Hematopoietic multipotent progenitor cell treated with erythropoietin and hydrocortisone succinate and interleukin-3 and kit ligand, for 17 days (in vitro differentiated cells): ENCODE data around the gene PLSCR2.
"Not testable (repeated sequence)": the region's sequence is repeated elsewhere in the genome, so short reads cannot be mapped to it uniquely, and the experiment has no call there.

Experiments used
- DNase-seq: peaks from one replicate; pipeline ENCODE4 v3.0.0-alpha.2; 2015; ENCODE audit warnings: low spot score

PLSCR2 gene

DNA sequence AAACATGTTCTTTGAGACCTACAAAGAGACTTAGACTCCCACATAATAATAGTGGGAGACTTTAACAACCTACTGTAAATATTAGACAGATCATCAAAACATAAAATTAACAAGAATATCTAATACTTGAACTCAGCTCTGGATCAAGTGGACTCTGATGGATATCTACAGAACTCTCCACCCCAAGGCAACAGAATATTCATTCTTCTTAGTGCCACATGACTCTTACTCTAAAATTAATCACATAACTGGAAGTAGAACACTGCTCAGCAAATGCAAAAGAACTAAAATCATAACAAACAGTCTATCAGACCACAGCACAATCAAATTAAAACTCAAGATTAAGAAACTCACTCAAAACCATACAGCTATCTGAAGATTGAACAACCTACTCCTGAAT is 15.9 kb upstream of the PLSCR2 start:
- DNase-seq = no peak

DNA sequence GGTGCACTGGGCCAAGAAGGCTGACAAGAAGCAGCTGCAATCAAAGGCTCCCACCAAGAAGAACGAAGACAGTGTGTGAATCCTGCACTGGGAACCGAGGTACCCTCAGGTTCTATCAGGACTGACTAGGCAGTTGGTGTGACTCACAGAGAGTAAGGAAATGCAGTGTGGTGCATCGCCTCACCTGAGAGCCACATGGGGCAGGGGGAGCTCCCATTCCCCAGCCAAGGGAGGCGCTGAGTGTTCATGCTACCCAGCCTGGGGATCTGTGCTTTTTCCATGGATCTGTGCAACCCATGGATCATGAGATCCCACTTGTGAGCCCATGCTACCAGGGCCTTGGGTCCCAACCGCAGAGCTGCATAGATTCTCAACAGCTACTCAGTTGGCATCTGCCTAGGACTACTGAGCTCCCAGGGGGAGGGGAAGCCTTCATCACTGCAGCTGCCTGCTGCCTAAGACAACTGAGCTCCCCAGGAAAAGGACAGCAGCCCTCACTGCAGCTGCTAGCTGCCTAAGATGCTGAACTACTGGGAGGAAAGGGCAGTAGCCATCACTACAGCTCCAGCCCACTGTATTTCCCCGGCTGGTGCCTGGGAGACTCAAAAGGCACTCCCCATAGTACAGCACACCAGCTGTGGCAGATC is 6.9 kb upstream of the PLSCR2 start:
- DNase-seq = no peak

DNA sequence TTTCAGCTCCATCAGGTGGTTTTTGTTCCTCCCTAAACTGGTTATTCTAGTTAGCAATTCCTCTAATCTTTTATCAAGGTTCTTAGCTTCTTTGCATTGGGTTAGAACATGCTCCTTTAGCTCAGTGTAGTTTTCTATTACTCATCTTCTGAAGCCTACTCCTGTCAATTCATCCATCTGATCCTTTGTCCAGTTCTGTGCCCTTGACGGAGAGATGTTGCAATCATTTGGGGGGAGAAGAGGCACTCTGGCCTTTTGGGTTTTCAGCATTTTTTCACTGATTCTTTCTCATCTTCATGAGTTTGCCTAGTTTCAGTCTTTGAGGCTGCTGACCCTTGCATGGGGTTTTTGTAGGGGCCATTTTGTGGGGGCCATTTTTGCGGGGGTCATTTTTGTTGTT is 5.6 kb upstream of the PLSCR2 start:
- not testable (repeated sequence) for DNase-seq

DNA sequence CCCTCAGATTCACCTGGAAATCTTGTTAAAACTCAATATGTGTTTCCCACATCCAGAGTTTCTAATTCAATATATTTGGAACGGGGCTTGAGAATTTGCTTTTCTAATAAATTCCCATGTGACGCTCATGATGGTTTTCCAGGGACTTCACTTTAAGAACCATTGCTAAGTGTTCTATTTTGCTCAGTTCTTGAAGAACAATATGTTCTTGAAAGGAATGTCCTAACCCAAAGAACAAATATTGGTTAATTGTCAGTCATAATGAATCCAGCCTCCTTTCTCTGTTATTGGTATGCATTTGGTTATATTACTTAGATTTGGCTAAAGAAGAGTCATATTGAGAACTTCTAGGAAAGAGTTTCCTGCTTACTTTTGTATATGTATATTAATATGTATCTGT is 4.4 kb upstream of the PLSCR2 start:
- DNase-seq = no peak

DNA sequence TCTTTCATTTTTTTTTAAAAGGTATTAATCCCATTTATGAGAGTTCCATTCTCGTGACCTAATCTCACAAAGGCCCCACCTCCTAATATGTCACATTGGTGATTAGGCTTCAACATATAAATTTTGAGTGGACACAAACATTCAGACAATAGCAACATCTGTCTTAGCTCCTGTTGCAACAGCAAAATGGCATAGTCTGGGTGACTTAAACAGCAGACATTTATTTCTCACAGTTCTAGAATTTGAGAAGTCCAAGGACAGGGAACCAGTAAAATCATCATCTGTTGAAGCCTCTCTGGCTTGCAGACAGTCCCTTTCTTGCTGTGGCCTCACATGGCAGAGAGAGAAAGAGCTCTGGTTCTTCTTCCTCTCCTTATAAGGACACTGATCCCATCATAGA is 3.2 kb upstream of the PLSCR2 start:
- no peak for DNase-seq

DNA sequence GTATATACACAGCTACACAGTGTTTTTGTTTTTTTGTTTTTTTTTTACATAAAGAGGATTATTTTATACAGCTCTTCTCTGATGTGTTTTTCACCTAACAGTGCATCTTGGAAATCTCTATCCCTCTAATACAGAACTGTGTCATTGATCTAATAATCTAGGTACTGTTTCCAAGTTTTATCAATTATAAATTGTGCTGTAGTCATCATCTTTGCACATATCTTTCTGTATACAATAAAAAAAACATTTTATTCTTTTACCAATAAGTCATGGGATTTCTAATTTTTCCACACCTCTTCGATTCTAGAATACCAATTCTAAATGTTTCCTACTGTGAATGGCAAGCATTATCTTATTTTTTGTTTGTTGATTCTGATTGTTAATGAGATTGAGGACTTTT is 1.7 kb upstream of the PLSCR2 start:
- DNase-seq = no peak

DNA sequence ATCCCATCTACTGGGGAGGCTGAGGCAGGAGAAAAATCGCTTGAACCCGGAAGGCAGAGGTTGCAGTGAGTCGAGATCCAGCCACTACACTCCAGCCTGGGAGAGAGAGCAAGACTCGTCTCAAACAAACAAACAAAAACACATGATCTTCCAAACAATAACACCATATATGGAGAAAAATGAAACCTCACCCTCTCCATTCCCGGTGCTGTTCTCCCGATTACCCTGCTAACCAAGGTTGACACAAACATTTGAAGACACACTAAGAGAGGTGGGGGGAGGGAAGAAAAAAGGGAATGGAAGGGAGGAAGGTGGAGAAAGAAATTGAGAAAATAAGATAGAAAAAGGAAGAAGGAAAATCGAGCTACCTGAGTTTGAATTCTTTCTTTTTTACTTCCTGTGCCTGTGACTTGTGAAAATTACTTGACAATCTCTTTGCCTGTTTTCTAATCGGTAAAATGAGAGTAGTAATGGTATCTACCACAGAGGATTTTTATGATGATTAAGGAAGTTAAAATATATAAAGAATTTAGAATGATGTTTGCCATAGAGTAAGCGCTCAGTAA is 1.1 kb upstream of the PLSCR2 start:
- no peak for DNase-seq

DNA sequence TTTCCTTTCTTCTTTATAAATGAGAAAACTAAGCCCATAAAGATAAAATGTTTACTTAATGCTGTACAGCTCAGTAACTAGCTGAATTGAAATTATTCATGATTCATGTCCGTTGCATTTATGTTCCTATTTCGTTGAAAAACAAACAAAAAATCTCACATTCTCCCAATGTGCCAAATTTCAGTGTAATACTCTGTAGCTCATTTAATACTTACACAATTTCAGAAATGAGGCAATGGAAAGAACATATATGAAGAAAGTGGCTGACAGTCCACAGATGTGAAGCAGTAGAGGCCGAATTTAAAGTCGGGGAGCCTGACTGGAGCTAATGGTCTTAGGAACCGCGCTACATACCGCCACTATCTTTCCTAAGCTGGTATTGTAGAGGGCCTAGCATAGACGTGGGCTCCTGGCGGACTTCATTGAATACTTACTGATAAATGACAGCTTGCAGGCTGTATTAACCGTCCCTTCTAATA is 651 bp downstream of the PLSCR2 start:
- DNase-seq = peak; percentile 7

DNA sequence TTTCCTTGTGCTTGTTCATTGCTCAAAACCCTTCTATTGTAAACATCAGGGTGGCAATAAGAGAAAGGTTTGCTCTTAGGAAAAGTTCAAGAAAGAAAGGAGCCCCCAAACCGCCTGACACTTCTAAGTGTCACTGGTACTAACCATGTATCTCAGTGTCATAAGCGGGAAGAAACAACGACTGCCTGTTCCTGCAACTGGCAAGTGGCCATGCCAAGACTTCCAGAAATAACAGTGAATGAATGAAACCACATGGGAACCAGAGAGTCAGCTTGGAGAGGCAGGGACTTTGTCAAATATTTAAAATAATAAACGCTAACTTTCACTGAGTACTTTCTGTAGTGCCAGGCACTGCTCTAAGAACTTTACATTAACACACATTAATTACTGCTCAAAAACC is 1.1 kb downstream of the PLSCR2 start:
- no peak for DNase-seq

DNA sequence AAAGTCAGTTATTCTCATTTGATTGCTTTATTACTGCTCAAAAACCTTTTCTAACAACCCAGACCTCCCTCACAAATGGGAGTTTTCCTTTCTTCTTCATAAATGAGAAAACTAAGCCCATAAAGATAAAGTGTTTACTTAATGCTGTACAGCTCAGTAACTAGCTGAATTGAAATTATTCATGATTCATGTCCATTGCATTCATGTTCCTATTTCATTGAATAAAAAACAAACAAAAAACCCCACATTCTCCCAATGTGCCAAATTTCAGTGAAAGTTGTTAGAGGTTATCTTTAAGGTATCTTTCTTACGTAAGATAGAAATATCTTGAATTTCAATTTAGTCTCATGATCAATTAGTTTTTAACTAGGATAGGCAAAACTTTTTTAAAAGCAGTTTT is 2.8 kb downstream of the PLSCR2 start:
- DNase-seq = no peak

DNA sequence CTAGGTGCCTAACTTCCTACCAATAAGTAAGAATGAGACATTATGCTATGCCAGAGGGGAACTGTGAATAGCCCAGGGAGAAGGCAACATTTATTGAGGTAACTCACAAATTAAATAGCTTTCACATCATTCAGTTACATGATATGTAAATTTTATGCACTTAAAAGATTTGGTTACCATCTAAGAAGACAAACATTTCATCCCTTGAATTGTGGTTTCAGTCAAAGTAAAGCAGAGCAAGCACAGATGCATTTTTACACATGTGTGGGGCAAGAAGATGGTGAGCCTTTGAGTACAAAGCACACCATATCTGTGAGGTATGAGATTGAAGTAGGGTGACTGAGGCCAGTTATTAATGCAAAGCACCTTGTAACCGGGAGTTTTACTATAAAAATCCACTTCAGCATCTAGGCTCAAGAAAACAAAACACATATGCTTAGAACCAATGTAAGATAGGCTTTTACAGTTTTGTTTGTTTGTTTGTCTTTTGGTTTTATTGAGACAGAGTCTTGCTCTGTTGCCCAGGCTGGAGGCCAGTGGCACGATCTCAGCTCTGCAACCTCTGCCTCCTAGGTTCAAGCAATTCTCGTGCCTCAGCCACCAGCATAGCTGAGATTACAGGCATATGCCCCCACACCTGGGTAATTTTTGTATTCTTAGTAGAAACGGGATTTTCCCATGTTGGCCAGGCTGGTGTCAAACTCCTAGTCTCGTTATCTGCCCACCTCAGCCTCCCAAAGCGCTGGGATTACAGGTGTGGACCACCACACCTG is 3.5 kb downstream of the PLSCR2 start:
- DNase-seq = no peak

DNA sequence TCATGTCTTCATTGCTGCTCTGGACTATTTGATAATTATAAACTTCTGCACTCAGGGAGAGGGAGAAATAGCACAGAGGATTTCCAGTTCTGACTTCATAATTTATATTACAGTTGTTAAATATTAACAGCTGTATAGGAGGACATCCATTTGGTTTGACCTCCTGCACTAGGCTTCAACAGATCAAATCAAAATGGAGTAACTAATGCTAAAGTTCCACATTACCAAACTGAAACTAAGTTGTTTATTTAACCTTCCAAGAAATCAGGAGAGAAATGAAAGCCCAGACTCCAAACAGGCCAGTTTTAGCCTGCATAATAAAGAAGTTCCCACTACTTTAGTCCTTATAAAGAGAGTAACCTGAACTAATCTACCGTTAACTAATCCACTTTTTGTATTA is 4.6 kb downstream of the PLSCR2 start:
- no peak for DNase-seq

DNA sequence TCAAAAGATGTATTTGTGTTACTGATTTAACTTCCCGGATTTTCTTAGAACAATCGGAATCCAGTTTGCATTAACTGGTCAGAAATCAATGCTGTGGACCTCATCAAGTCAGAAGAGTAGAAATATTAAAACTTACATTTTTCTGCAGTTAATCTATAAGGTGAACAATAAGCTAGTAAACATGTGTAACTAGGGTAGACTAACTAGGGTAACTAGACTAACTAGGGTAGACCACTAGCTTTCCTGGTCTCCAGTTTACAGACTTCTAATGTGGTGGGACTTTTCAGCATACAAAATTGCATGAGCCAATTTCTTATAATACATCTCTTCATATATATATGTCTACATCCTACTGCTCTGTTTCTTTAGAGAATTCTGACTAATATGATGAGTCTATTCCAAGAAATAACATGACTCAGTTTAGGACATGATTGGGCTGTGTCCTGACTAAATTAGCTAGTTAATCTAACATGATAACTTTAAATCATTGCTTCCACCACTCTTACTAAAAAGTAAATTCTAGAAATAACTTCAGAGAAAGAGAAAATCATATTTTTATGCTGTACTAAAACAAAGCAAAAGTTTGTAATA is 5.3 kb downstream of the PLSCR2 start:
- no peak for DNase-seq

DNA sequence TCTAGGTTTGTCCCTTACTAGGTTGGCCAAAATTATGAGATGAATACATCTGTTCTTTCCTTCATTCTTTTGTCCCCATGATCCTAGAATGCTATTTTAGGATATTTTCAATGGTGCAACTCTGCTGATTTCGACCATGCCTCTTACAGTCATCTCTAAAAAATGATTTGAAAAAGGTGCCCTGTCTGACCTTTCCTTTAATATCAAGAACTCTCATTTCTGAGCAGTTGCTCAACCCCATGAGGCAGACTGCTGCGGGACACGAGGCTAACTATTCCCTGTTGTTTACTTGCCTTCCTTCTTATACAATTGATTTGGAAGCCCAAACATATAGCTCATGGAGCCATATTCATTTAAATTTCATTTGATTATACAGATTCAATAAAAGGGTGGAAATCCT is 14.6 kb downstream of the PLSCR2 start:
- DNase-seq = no peak

DNA sequence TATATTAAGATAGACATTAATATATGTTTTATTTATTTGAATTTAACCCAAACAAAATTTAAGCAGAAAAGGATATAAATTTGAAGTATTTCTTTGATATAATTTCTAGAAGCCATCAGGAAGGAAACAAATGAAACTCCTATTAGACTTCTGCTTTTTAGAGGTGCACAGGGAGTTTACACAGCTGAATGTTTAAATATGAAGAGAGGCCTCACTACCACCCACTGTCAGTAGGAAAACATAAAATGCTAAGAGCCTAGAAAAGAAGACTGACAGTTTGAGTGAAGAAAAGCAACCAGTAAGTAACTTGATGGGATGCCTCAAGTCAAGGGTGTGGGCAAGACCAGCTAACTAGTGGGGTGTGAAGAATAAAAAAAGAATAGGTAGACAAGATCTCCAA is 19.7 kb downstream of the PLSCR2 start:
- DNase-seq = no peak

DNA sequence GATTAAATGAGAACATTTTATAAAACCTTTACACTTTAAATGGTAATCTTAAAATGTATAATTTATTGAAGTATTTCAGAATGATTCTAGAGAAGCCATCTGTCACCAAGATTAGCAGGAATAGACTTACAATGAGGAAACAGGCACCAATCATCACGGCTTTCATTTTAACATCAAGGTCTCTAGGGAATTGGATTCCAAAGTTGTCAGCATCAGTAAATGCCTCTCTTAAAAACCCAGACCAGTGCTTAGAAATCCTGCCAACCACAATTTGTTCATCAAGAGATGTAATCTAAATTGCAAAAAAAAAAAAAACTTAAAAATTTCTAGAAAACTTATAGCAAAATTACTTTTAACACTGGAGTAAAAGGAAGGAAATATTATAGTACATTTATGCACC is 20.3 kb downstream of the PLSCR2 start:
- DNase-seq = no peak

DNA sequence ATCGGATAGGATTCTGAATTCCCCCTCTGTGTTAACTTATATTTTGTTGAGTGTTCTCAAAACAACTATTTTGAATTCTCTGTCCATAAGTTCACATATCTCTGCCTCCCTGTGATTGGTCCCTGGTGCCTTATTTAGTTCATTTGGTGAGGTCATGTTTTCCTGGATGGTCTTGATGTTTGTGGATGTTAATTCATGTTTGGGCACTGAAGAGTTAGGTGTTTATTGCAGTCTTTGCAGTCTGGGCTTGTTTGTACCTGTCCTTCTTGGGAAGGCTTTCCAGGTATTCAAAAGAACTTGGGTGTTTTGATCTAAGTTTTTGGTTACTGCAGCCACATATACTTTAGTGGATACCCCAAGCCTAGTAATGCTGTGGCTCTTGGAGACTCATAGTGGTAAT is 23.3 kb downstream of the PLSCR2 start:
- no peak for DNase-seq

DNA sequence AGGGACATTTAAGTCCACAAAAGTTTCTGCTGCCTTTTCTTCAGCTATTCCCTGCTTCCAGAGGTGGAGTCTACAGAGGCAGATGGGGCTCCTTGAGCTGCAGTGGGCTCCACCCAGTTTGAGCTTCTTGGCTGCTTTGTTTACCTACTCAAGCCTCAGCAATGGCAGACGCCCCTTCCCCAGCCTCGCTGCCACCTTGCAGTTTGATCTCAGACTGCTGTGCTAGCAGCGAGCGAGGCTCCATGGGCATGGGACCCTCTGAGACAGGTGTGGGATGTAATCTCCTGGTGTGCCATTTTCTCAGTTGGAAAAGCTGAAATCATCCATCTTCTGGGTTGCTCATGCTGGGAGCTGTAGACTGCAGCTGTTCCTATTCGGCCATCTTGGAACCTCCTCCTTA is 29.1 kb downstream of the PLSCR2 start:
- not testable (repeated sequence) for DNase-seq

DNA sequence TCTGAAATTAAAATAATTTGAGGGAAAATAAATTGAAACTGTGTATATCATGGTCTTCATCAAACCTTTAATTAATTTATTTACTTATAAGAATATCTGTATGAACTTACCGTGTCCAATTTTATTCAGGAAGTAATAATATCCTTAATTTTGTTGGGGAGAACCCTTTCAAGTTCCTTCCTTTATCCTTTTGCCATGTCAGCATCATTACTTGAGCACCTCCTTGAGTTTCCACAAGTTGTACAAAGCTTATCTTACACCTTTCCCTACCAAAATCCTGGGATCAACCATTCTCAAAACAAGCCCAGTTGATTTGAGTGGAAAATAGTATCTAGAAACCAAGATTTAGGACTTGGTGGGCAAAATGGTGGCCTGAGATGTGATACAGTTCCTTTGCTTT is 37.3 kb downstream of the PLSCR2 start:
- no peak for DNase-seq

DNA sequence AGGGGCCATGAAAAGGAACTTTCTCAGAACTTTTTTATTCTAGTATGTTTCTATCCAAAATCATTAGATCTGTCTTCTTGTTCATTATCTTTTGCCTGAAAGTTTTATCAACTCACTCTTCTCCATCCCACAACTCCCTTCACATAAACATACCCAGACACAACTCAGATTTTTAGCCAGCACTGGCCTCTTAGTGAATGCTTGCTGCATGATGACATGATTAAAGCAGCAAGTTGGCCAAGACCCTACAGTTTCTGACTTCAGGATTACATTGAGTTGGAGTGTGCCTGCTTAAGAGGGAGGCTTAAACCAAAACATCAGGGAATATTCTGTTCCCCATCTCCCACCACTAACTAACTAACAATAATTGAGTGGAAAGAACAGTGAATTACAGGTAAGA is 38.1 kb downstream of the PLSCR2 start:
- no peak for DNase-seq

DNA sequence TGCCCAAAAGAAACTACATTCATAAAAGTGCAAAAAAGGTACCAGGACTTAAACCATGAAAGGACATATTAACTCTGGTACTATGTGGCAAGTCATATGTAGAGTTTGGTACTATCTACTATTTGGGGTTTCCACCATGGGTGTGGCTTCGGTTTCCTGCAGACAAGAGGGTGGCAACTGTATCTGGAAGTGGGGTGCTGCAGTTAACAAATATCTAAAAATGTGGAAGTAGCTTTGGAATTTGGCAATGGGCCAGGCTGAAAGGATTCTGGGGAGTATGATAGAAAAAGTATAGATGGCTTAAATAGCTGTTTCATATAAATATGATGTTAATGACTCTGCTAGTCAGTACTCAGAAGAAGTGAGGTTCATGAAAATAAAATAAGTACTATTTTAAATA is 44.0 kb downstream of the PLSCR2 start:
- DNase-seq = no peak

DNA sequence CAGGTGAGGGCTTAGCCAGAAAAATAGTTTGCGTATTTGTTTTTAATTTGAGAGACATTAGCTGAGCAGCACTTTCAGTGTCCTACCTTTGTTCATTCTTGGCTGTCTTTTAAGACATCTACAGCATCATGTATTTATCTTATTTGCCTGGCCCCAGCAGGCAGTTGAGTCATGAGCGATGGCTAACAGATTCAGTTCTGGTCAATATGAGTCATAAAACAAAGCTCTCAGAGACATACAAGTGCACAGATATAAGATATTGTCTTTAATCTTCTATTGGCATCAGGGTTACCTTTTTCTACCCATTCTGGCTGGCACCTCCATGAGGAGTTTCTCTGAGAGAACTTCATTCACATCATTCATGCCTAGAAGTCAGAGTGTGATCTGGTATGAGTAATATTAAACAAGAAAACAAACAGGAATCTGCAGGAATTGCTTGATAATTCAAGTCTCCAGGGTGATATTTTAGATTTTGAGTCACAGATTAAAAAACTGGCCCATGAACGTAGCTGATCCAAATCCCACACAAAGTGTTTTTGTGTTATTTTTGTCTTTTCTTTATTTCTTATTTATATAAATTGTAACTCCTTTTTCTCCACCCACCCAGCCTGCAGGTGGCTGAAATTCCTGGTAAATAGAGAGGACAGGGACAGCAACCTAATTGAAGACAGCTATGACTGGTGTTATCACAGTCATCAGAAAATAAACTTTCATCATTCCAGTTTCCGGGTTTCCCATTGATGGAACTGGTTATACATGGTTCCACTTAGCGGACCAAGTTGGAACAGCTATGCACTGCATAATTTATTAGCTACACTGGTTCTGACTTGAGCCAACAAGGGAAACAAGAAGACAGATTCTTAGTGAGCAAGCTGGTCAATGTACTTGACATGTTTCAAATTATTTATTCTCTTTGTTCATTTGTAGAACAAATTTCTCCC is 47.3 kb downstream of the PLSCR2 start:
- no peak for DNase-seq
